ENCODE measurements around the gene CELA2A. TPM values are rescaled to one million over a fixed set of nuclear protein-coding genes. Genes with fewer than 3 reads are reported as not detected.
A peak's percentile ranks its signal among the peaks of the same experiment; 100 is the strongest.
"Not testable (repeated sequence)": the region's sequence is repeated elsewhere in the genome, so short reads cannot be mapped to it uniquely, and the experiment has no call there.

CELA2A gene
- total RNA-seq, 2 experiments from 2014 or later: not detected

DNA sequence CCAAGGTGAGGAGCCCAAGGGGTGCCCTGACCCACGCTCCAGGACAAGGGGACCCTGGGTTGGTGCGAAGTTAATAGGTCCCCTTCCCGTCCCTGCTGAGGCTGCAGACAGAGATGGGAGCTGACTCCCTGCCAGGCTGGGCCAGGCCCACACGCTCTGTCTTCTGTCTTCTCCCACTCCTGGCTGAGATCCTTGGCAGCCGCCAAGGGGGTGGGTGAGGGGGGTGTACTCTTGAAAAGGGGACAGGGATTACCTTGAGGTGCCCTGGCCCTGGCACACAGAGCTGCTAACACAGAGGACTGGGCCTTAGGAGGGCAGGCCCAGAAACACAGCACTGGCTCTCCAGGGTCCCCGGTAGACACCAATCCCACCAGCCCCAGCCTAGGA, 29.3 kb upstream of the CELA2A start:
- Histone ChIP-seq H3K36me3 (ENCODE audit: insufficient read depth, low read length) (peaks cover 63% of the 10 kb centered on the region), H3K9me3 (ENCODE audit: control insufficient read depth in 1 of 2, insufficient read depth in 1 of 2, low read length in 2 of 2) (no peaks in the 10 kb centered on the region), H3K4me1 (ENCODE audit: insufficient read depth, low read length) (peaks cover 10% of the 10 kb centered on the region), H3K4me3 (ENCODE audit: low read length) (no peak overlapping the region), H3K27me3 (ENCODE audit: control insufficient read depth in 1 of 2, insufficient read depth in 2 of 2, low read length in 2 of 2) (no peaks in the 10 kb centered on the region), H3K27ac (ENCODE audit: low read depth in 1 of 2, low read length in 2 of 2) (no peak overlapping the region)
- H3K36me3 Mint-ChIP-seq (ENCODE audit: low read depth): peaks cover 39% of the 10 kb centered on the region
- TF ChIP-seq, protein P1, sequence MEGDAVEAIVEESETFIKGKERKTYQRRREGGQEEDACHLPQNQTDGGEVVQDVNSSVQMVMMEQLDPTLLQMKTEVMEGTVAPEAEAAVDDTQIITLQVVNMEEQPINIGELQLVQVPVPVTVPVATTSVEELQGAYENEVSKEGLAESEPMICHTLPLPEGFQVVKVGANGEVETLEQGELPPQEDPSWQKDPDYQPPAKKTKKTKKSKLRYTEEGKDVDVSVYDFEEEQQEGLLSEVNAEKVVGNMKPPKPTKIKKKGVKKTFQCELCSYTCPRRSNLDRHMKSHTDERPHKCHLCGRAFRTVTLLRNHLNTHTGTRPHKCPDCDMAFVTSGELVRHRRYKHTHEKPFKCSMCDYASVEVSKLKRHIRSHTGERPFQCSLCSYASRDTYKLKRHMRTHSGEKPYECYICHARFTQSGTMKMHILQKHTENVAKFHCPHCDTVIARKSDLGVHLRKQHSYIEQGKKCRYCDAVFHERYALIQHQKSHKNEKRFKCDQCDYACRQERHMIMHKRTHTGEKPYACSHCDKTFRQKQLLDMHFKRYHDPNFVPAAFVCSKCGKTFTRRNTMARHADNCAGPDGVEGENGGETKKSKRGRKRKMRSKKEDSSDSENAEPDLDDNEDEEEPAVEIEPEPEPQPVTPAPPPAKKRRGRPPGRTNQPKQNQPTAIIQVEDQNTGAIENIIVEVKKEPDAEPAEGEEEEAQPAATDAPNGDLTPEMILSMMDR (IDR thresholded peaks at IDR 0.05): no peak
- H3K9me3 Mint-ChIP-seq: no peaks in the 10 kb centered on the region
- ATAC-seq (ENCODE audit: poor library complexity): no peak
- intact Hi-C loops (cut with DNase I, micrococcal nuclease): no loop called here
- no peak overlapping the region for H3K27ac Mint-ChIP-seq
- H3K27me3 Mint-ChIP-seq: no peaks in the 10 kb centered on the region
- POLR2A ChIA-PET: no interaction called here
- DNase-seq: peak in 1 of 14 experiments; percentile 26
- peaks cover 9% of the 10 kb centered on the region for H3K4me1 Mint-ChIP-seq (ENCODE audit: low read depth)
- H3K4me3 Mint-ChIP-seq: no peak overlapping the region
- CTCF ChIA-PET: interaction anchor here (7.5 kb wide), 1 partner anchor 103 kb away, joined by 67 read pairs; no protein-coding TSS in a partner anchor

DNA sequence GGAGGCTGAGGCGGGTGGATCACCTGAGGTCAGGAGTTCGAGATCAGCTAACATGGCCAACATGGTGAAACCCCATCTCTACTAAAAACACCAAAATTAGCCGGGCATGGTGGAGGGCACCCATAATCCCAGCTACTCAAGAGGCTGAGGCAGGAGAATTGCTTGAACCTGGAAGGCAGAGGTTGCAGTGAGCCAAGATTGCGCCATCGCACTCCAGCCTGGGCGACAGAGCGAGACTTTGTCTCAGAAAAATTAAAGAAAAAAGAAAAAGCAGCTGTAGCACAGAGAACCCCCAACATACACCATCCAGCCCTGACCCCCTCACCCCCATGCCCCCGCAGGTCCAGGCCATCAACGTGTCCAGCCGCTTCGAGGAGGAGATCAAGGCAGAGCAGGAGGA, 28.3 kb upstream of the CELA2A start:
- ATAC-seq (ENCODE audit: poor library complexity); H3K4me3 Mint-ChIP-seq; H3K4me3 ChIP-seq (ENCODE audit: low read length); H3K4me1 Mint-ChIP-seq (ENCODE audit: low read depth); DNase-seq; H3K9me3 ChIP-seq (ENCODE audit: control insufficient read depth in 1 of 2, insufficient read depth in 1 of 2, low read length in 2 of 2); H3K4me1 ChIP-seq (ENCODE audit: insufficient read depth, low read length); intact Hi-C loops (cut with DNase I, micrococcal nuclease); POLR2A ChIA-PET; H3K9me3 Mint-ChIP-seq; H3K27ac ChIP-seq (ENCODE audit: low read depth in 1 of 2, low read length in 2 of 2); H3K27me3 ChIP-seq (ENCODE audit: control insufficient read depth in 1 of 2, insufficient read depth in 2 of 2, low read length in 2 of 2); H3K27me3 Mint-ChIP-seq: not testable (repeated sequence)
- H3K36me3 ChIP-seq (ENCODE audit: insufficient read depth, low read length): peaks cover 62% of the 10 kb centered on the region
- Mint-ChIP-seq H3K36me3 (ENCODE audit: low read depth) (peaks cover 39% of the 10 kb centered on the region), H3K27ac (peak overlapping the region; percentile 9)
- CTCF ChIA-PET: interaction anchor here (7.5 kb wide), 1 partner anchor 104 kb away, joined by 67 read pairs; no protein-coding TSS in a partner anchor

DNA sequence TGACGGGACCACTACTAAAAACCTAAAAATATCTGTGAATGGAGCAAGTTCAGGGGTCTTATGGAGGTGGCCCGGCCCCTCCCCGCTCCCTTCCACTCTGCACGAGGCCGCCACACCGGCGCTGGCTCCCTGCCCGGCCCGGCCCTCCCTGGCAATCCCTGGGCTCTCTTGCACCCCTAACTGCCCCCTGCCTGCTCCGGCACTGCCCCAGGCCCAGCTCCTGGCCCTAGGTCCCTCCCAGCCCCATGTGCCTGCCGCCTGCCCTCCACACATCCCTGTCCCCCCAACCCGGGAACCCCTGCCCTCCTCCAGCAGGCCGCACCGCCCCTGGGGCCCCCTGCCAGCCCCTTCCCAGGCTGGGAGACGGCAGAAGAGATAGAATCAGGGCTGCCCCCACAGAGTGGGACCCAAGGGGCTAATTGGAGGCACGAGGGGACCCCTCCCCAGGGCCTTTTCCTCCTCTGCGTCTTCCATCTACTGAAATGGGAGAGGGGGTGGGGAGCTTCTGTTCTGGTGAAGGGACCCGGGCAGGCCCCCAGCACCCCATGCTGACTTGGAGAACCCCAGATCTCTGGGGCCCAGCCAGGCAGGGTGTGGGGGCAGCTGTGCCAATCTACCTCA, 27.6 kb upstream of the CELA2A start:
- Mint-ChIP-seq H3K36me3 (ENCODE audit: low read depth) (peaks cover 39% of the 10 kb centered on the region), H3K9me3 (no peaks in the 10 kb centered on the region), H3K4me1 (ENCODE audit: low read depth) (peaks cover 9% of the 10 kb centered on the region), H3K4me3 (no peak overlapping the region), H3K27ac (no peak overlapping the region), H3K27me3 (no peaks in the 10 kb centered on the region)
- ChIA-PET CTCF (interaction anchor here (7.5 kb wide), 1 partner anchor 105 kb away, joined by 67 read pairs; no protein-coding TSS in a partner anchor), POLR2A (no interaction called here)
- no peak overlapping the region for H3K4me3 ChIP-seq (ENCODE audit: low read length)
- H3K9me3 ChIP-seq (ENCODE audit: control insufficient read depth in 1 of 2, insufficient read depth in 1 of 2, low read length in 2 of 2): no peaks in the 10 kb centered on the region
- peaks cover 60% of the 10 kb centered on the region for H3K36me3 ChIP-seq (ENCODE audit: insufficient read depth, low read length)
- no peak for ATAC-seq (ENCODE audit: poor library complexity)
- DNase-seq: peak in 1 of 14 experiments; percentile 39
- intact Hi-C loops (cut with DNase I, micrococcal nuclease): no loop called here
- no peaks in the 10 kb centered on the region for H3K27me3 ChIP-seq (ENCODE audit: control insufficient read depth in 1 of 2, insufficient read depth in 2 of 2, low read length in 2 of 2)
- peaks cover 6% of the 10 kb centered on the region for H3K4me1 ChIP-seq (ENCODE audit: insufficient read depth, low read length)
- H3K27ac ChIP-seq (ENCODE audit: low read depth in 1 of 2, low read length in 2 of 2): no peak overlapping the region
- TF ChIP-seq, protein P1 (IDR thresholded peaks at IDR 0.05): no peak

Data from CD4-positive, alpha-beta T cell (primary cell).